DND-41 (cell line): ENCODE data around the gene DPYSL3.

Experiments
- EZH2 ChIP-seq: IDR thresholded peaks from 3 replicates; pipeline ENCODE4 v1.6.1; 2012; ENCODE audit warnings: borderline replicate concordance, low read depth, mild to moderate bottlenecking, moderate library complexity, low read length, inconsistent platforms; ENCODE audit not compliant: severe bottlenecking
- TF ChIP-seq, protein P1 (sequence below): IDR thresholded peaks from 2 replicates; pipeline ENCODE4 v1.5.1; 2012; ENCODE audit warnings: borderline replicate concordance, low read length, moderate library complexity, mild to moderate bottlenecking; ENCODE audit not compliant: poor library complexity, severe bottlenecking; ENCODE audit errors: extremely low read depth

DNA sequence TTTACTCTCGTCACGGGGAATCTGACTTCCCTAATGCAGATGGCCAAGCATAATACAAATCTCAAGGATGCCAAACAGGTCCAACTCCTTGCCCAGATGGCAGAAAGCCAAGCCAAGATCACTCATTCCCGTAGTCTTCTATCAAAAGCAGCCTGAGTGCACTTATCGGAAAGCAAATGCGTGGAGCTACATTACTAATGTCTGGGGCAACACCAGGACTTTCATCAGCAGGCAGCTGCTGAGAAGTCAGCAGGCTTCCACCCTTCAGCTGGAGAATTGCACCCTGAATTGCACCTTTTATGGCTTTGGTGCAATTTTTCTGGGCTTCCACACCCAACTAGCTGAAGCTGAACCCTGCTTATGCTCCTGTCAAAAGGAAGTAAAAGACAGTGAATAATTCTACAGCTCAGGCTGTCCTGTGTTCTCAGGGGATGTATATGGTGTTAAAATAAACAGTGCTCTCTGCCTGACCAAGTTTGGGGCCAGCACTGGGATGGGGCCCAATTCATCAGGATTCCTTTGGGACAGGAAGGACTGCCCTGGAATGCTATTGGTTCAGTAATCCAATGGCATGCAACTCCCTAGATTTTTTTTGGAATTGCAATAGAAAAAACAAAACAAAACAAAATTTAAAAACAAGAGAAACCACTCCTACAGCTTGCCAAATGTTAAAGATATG lies 92.6 kb downstream of the DPYSL3 start:
- TF ChIP-seq, protein P1, sequence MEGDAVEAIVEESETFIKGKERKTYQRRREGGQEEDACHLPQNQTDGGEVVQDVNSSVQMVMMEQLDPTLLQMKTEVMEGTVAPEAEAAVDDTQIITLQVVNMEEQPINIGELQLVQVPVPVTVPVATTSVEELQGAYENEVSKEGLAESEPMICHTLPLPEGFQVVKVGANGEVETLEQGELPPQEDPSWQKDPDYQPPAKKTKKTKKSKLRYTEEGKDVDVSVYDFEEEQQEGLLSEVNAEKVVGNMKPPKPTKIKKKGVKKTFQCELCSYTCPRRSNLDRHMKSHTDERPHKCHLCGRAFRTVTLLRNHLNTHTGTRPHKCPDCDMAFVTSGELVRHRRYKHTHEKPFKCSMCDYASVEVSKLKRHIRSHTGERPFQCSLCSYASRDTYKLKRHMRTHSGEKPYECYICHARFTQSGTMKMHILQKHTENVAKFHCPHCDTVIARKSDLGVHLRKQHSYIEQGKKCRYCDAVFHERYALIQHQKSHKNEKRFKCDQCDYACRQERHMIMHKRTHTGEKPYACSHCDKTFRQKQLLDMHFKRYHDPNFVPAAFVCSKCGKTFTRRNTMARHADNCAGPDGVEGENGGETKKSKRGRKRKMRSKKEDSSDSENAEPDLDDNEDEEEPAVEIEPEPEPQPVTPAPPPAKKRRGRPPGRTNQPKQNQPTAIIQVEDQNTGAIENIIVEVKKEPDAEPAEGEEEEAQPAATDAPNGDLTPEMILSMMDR: no peak
- no peak for TF ChIP-seq EZH2
